H9 (cell line): ENCODE measurements around the gene LAMC1. TPM values are rescaled to one million over a fixed set of nuclear protein-coding genes. Genes with fewer than 3 reads are reported as not detected.

ENCODE experiments used
- DNase-seq: peaks from one replicate; pipeline ENCODE4 v3.0.0-alpha.2; 2017
- H2AFZ ChIP-seq: one replicate; pipeline ENCODE4 v1.6.1; 2013; ENCODE audit warnings: mild to moderate bottlenecking, low read length, control low read depth, moderate library complexity
- H2AK5ac ChIP-seq: 2 replicates; pipeline ENCODE4 v1.6.1; 2013; ENCODE audit warnings: low read length, control low read depth, mixed read lengths; ENCODE audit not compliant: insufficient read length
- H2BK120ac ChIP-seq: one replicate; pipeline ENCODE4 v1.6.1; 2013; ENCODE audit warnings: low read depth, mild to moderate bottlenecking, low read length, control low read depth, inconsistent platforms; ENCODE audit not compliant: poor library complexity, severe bottlenecking
- H2BK12ac ChIP-seq: 2 replicates; pipeline ENCODE4 v1.6.1; 2013; ENCODE audit warnings: low read length, control low read depth, mixed read lengths, low read depth; ENCODE audit not compliant: insufficient read length
- H2BK15ac ChIP-seq: 2 replicates; pipeline ENCODE4 v1.6.1; 2013; ENCODE audit warnings: low read depth, low read length, control low read depth
- H2BK20ac ChIP-seq: one replicate; pipeline ENCODE4 v1.6.1; 2013; ENCODE audit warnings: low read depth, mild to moderate bottlenecking, low read length, control low read depth, inconsistent platforms; ENCODE audit not compliant: poor library complexity, severe bottlenecking
- H2BK5ac ChIP-seq: 2 replicates; pipeline ENCODE4 v1.6.1; 2013; ENCODE audit warnings: low read length, control low read depth, mixed read lengths; ENCODE audit not compliant: insufficient read length
- H3K14ac ChIP-seq: 2 replicates; pipeline ENCODE4 v1.6.1; 2013; ENCODE audit warnings: low read length, control low read depth; ENCODE audit not compliant: insufficient read depth
- H3K18ac ChIP-seq: 2 replicates; pipeline ENCODE4 v1.6.1; 2013; ENCODE audit warnings: low read depth, mild to moderate bottlenecking, mixed read lengths, low read length, control low read depth; ENCODE audit not compliant: insufficient read length
- H3K23ac ChIP-seq: 2 replicates; pipeline ENCODE4 v1.6.1; 2013; ENCODE audit warnings: low read length, control low read depth, mixed read lengths, low read depth; ENCODE audit not compliant: insufficient read length
- H3K23me2 ChIP-seq: 2 replicates; pipeline ENCODE4 v1.6.1; 2013; ENCODE audit warnings: low read depth, mild to moderate bottlenecking, mixed read lengths, low read length, control low read depth; ENCODE audit not compliant: insufficient read length, poor library complexity, severe bottlenecking
- H3K27ac ChIP-seq: 2 replicates; pipeline ENCODE4 v1.5.1; 2013; ENCODE audit warnings: low read length, control low read depth, mixed read lengths, low read depth; ENCODE audit not compliant: insufficient read length
- H3K27me3 ChIP-seq: 2 replicates; pipeline ENCODE4 v1.6.1; 2013; ENCODE audit warnings: low read length, control low read depth, inconsistent platforms; ENCODE audit not compliant: insufficient read depth
- H3K4ac ChIP-seq: 2 replicates; pipeline ENCODE4 v1.6.1; 2013; ENCODE audit warnings: low read depth, mild to moderate bottlenecking, control low read depth, inconsistent platforms, low read length, moderate library complexity
- H3K4me1 ChIP-seq: 2 replicates; pipeline ENCODE4 v1.6.1; 2013; ENCODE audit warnings: low read length, control low read depth, inconsistent platforms; ENCODE audit not compliant: insufficient read depth
- H3K4me2 ChIP-seq: 2 replicates; pipeline ENCODE4 v1.6.1; 2013; ENCODE audit warnings: low read length, control low read depth, mixed read lengths; ENCODE audit not compliant: insufficient read length, insufficient read depth
- H3K56ac ChIP-seq: 2 replicates; pipeline ENCODE4 v1.6.1; 2013; ENCODE audit warnings: low read depth, mild to moderate bottlenecking, mixed read lengths, low read length, control low read depth; ENCODE audit not compliant: insufficient read length
- H3K79me1 ChIP-seq: 2 replicates; pipeline ENCODE4 v1.6.1; 2013; ENCODE audit warnings: low read depth, mild to moderate bottlenecking, moderate library complexity, low read length, control low read depth, inconsistent platforms; ENCODE audit not compliant: insufficient read depth, poor library complexity, severe bottlenecking
- H3K79me2 ChIP-seq: 2 replicates; pipeline ENCODE4 v1.6.1; 2013; ENCODE audit warnings: low read length, control low read depth, inconsistent platforms; ENCODE audit not compliant: insufficient read depth
- H3K9ac ChIP-seq: 2 replicates; pipeline ENCODE4 v1.6.1; 2013; ENCODE audit warnings: low read length, control low read depth, mixed read lengths; ENCODE audit not compliant: insufficient read length; ENCODE audit errors: extremely low read depth
- H3K9me3 ChIP-seq: one replicate; pipeline ENCODE4 v1.6.1; 2013; ENCODE audit warnings: low read depth, low read length, inconsistent platforms; ENCODE audit not compliant: control insufficient read depth
- H3T11ph ChIP-seq: one replicate; pipeline ENCODE4 v1.6.1; 2013; ENCODE audit warnings: mild to moderate bottlenecking, low read length, control low read depth, inconsistent platforms
- H4K20me1 ChIP-seq: one replicate; pipeline ENCODE4 v1.6.1; 2013; ENCODE audit not compliant: control insufficient read depth, insufficient read length, insufficient read depth
- H4K5ac ChIP-seq: 2 replicates; pipeline ENCODE4 v1.6.1; 2013; ENCODE audit warnings: low read depth, mild to moderate bottlenecking, mixed read lengths, low read length, control low read depth; ENCODE audit not compliant: insufficient read length
- H4K8ac ChIP-seq: replicated peaks from 2 replicates; pipeline ENCODE4 v1.6.1; 2013; ENCODE audit warnings: low read length, control low read depth, mixed read lengths, low read depth; ENCODE audit not compliant: insufficient read length
- H4K91ac ChIP-seq: 2 replicates; pipeline ENCODE4 v1.6.1; 2013; ENCODE audit warnings: low read depth, mild to moderate bottlenecking, moderate library complexity, mixed read lengths, low read length, control low read depth; ENCODE audit not compliant: insufficient read length
- H3K27ac Mint-ChIP-seq, 3 experiments: 2 replicates in 2 of 3; 3 replicates in 1 of 3; pipeline ENCODE4 v1.8.0; 2020 to 2021; ENCODE audit warnings: mixed read lengths in 3 of 3, mild to moderate bottlenecking in 1 of 3, moderate library complexity in 1 of 3
- H3K27me3 Mint-ChIP-seq: 2 replicates; pipeline ENCODE4 v1.8.0; 2021; ENCODE audit warnings: low read depth, mild to moderate bottlenecking, moderate library complexity, mixed read lengths
- H3K36me3 Mint-ChIP-seq, 3 experiments: 2 replicates in 2 of 3; 3 replicates in 1 of 3; pipeline ENCODE4 v1.8.0; 2020 to 2021; ENCODE audit warnings: low read depth in 3 of 3, mixed read lengths in 3 of 3; ENCODE audit not compliant: insufficient read depth in 1 of 3
- H3K4me1 Mint-ChIP-seq, 2 experiments: 2 replicates each; pipeline ENCODE4 v1.8.0; 2020; ENCODE audit warnings: mixed read lengths in 2 of 2
- H3K4me3 Mint-ChIP-seq, 2 experiments: 2 replicates in 1 of 2; 3 replicates in 1 of 2; pipeline ENCODE4 v1.8.0; 2020 to 2021; ENCODE audit warnings: mild to moderate bottlenecking in 2 of 2, mixed read lengths in 2 of 2, moderate library complexity in 1 of 2
- H3K9me3 Mint-ChIP-seq, 2 experiments: 2 replicates in 1 of 2; 3 replicates in 1 of 2; pipeline ENCODE4 v1.8.0; 2020; ENCODE audit warnings: mild to moderate bottlenecking in 2 of 2, mixed read lengths in 2 of 2, moderate library complexity in 1 of 2
- WGBS: extraction: QIAGEN DNeasy Blood & Tissue Kit; methylation state at CpG from one replicate; pipeline ENCODE4 v1.1.7; 2013; ENCODE audit warnings: missing lambda C conversion rate, low lambda C conversion rate, mixed read lengths; ENCODE audit not compliant: insufficient read length; ENCODE audit errors: extremely low coverage; 5-methylcytosine and 5-hydroxymethylcytosine counted together
- total RNA-seq: library from RNA; stranded (reverse); gene quantifications from 2 replicates; pipeline ENCODE4 v1.2.1, GENCODE V29; 2021
- TF ChIP-seq, protein P1 (sequence below): fragments of 200-600 bp; sonication (generic); conservative IDR thresholded peaks from 3 replicates; pipeline ENCODE4 v1.8.0; 2021; ENCODE audit warnings: antibody characterized with exemption, mild to moderate bottlenecking

Gene LAMC1
- total RNA-seq, 1 experiment from 2014 or later: 96.2 TPM

DNA sequence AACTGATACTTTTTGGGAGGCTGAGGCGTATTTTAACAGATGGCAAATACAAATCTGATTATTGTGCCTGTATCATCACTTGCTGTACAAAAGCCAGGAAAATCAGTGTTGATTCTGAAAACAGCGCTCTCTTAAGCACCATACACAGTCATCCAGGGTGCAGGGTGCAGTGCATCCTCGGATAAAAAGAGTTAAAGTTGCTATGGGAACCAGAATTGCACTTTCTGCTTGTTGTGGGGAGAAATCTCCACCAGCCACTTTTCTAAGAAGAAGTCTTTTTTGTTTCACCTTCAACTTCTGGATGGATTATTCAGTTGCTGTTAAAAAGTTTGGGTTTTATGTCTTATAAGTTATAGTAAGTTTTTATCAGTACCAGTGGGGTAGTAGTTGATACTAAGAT, 3.8 kb downstream of the LAMC1 start:
- H3K4me3 Mint-ChIP-seq: no peak overlapping the region
- no peak overlapping the region for H3K56ac ChIP-seq
- no peak overlapping the region for H3K23ac ChIP-seq
- no peak overlapping the region for H3T11ph ChIP-seq
- no peak overlapping the region for H2BK5ac ChIP-seq
- H3K36me3 Mint-ChIP-seq: peaks cover 0 to 3% (median 0%) of the 10 kb centered on the region in 3 experiments; a peak in 2 of 7 replicates
- no peaks in the 10 kb centered on the region for H3K9me3 ChIP-seq
- no peak overlapping the region for H3K27ac Mint-ChIP-seq
- no peak overlapping the region for H2BK20ac ChIP-seq
- H4K91ac ChIP-seq: no peak overlapping the region
- TF ChIP-seq, protein P1, sequence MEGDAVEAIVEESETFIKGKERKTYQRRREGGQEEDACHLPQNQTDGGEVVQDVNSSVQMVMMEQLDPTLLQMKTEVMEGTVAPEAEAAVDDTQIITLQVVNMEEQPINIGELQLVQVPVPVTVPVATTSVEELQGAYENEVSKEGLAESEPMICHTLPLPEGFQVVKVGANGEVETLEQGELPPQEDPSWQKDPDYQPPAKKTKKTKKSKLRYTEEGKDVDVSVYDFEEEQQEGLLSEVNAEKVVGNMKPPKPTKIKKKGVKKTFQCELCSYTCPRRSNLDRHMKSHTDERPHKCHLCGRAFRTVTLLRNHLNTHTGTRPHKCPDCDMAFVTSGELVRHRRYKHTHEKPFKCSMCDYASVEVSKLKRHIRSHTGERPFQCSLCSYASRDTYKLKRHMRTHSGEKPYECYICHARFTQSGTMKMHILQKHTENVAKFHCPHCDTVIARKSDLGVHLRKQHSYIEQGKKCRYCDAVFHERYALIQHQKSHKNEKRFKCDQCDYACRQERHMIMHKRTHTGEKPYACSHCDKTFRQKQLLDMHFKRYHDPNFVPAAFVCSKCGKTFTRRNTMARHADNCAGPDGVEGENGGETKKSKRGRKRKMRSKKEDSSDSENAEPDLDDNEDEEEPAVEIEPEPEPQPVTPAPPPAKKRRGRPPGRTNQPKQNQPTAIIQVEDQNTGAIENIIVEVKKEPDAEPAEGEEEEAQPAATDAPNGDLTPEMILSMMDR: no peak
- peaks cover 7% of the 10 kb centered on the region for H3K4me1 ChIP-seq
- H2AFZ ChIP-seq: no peak overlapping the region
- H3K27me3 ChIP-seq: no peaks in the 10 kb centered on the region
- no peaks in the 10 kb centered on the region for H4K20me1 ChIP-seq
- no peak overlapping the region for H3K18ac ChIP-seq
- no peak overlapping the region for H4K5ac ChIP-seq
- H3K14ac ChIP-seq: no peak overlapping the region
- no peaks in the 10 kb centered on the region for H3K9me3 Mint-ChIP-seq
- no peak overlapping the region for H2BK15ac ChIP-seq
- no peak overlapping the region for H2BK12ac ChIP-seq
- no peak overlapping the region for H3K4me2 ChIP-seq
- H3K79me2 ChIP-seq: peaks cover 2% of the 10 kb centered on the region; the same call in 1 of the 2 replicates
- no peak overlapping the region for H3K4ac ChIP-seq
- no peak for DNase-seq
- peaks cover 20% of the 10 kb centered on the region for H3K23me2 ChIP-seq
- no peak overlapping the region for H3K9ac ChIP-seq
- no peak overlapping the region for H4K8ac ChIP-seq
- no peak overlapping the region for H2AK5ac ChIP-seq
- no CpG with 5 or more reads among the region's 3 CpGs for WGBS
- H3K79me1 ChIP-seq: no peaks in the 10 kb centered on the region
- peaks cover 6% of the 10 kb centered on the region for H3K27me3 Mint-ChIP-seq
- H2BK120ac ChIP-seq: no peak overlapping the region
- peaks cover 58% of the 10 kb centered on the region in 2 experiments for H3K4me1 Mint-ChIP-seq
- no peak overlapping the region for H3K27ac ChIP-seq
